ENCODE data around the gene RMI1.
A peak's percentile ranks its signal among the peaks of the same experiment; 100 is the strongest.

RMI1 gene

GRCh38 chr9:83971485-83971884, 9.1 kb upstream of the RMI1 start:
- no peak for DNase-seq

GRCh38 chr9:83972286-83972685, 8.3 kb upstream of the RMI1 start:
- no peak for DNase-seq

GRCh38 chr9:83975300-83975699, 5.3 kb upstream of the RMI1 start:
- DNase-seq = no peak

- no peak for DNase-seq
Observed at GRCh38 chr9:83976372-83976771, 4.2 kb upstream of the RMI1 start.

- DNase-seq = no peak
Observed at GRCh38 chr9:83977196-83977595, 3.4 kb upstream of the RMI1 start.

- peak; percentile 80 for DNase-seq
Observed at GRCh38 chr9:83978992-83979811, 1.4 kb upstream of the RMI1 start.

GRCh38 chr9:83979812-83980394, 702 bp upstream of the RMI1 start, which contains the start of gene HNRNPK:
Gene HNRNPK, minus strand, starts transcription at chr9:83980215. Its CDS starts 1,963 bp downstream, at chr9:83978252.
- peak; percentile 99 for DNase-seq

GRCh38 chr9:83981126-83981871, 694 bp downstream of the RMI1 start:
- peak in 1 of 2 donors; percentile 15 for DNase-seq

GRCh38 chr9:83986195-83986594, 5.6 kb downstream of the RMI1 start:
- no peak for DNase-seq

- no peak for DNase-seq
Observed at GRCh38 chr9:83986765-83987401, 6.3 kb downstream of the RMI1 start.

GRCh38 chr9:83987402-83987791, 6.8 kb downstream of the RMI1 start:
- DNase-seq = no peak

GRCh38 chr9:83988411-83988810, 7.8 kb downstream of the RMI1 start:
- no peak for DNase-seq

GRCh38 chr9:83991355-83991754, 10.8 kb downstream of the RMI1 start:
- DNase-seq = no peak

- no peak for DNase-seq
Observed at GRCh38 chr9:83992407-83992806, 11.8 kb downstream of the RMI1 start.

- no peak for DNase-seq
Observed at GRCh38 chr9:83992901-83993300, 12.3 kb downstream of the RMI1 start.

GRCh38 chr9:83996126-83996525, 15.5 kb downstream of the RMI1 start:
- DNase-seq = no peak

GRCh38 chr9:83999141-83999918, 18.7 kb downstream of the RMI1 start:
- DNase-seq = no peak

- no peak for DNase-seq
Observed at GRCh38 chr9:84000186-84000585, 19.6 kb downstream of the RMI1 start.

- DNase-seq = no peak
Observed at GRCh38 chr9:84001621-84002020, 21.0 kb downstream of the RMI1 start.

- DNase-seq = no peak
Observed at GRCh38 chr9:84002344-84002743, 21.7 kb downstream of the RMI1 start.

- DNase-seq = no peak
Observed at GRCh38 chr9:84003246-84003645, 22.6 kb downstream of the RMI1 start.

- no peak for DNase-seq
Observed at GRCh38 chr9:84007662-84008061, 27.1 kb downstream of the RMI1 start.

All from stimulated activated CD4-positive, alpha-beta T cell treated with anti-CD3 and anti-CD28 coated beads, Interleukin-2, amount 100 ng/mL, for 48 hours (primary cell).